B cell (primary cell): ENCODE measurements around the gene NEUROG2.

ENCODE experiments used
- CTCF ChIP-seq: fragments of 200-600 bp; IDR thresholded peaks from one replicate; pipeline ENCODE4 v1.8.0; 2022; ENCODE audit warnings: antibody characterized with exemption, mild to moderate bottlenecking
- EZH2 ChIP-seq: IDR thresholded peaks from 2 replicates; pipeline ENCODE4 v1.6.1; 2012; ENCODE audit warnings: borderline replicate concordance, low read depth, mild to moderate bottlenecking, moderate library complexity, low read length; ENCODE audit not compliant: insufficient read depth, poor library complexity, severe bottlenecking

DNA sequence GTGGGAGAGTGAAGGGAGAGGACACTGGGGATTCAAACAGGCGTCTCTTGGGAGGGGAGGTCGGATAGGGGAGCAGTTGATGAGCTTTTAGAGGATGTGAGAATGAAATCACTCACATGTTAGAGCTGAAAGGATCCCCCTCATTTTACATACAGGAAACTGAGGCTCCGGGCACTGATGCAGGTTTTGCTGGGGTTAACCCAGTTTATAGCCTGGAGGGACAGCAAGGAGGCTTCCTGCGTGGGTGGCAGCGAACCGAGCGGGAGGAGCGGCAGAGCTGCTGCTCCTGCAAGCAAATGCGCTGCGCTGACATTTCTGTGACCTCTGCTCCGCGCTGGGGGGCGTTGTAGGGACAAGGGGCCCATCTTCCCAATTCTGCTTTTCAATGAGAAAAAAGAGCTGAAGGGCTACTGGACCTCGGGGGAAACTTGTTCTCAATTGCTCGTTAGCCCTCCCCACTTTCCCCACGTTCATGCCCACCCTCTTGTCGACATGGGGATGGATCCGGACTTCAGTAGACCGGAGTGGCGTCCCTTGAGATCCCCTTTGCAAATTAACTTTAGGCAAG is 1.2 kb upstream of the NEUROG2 start:
- TF ChIP-seq EZH2, result peak; percentile 34
- no peak for TF ChIP-seq CTCF
